ENCODE data around the gene MASP1.

Gene MASP1

DNA sequence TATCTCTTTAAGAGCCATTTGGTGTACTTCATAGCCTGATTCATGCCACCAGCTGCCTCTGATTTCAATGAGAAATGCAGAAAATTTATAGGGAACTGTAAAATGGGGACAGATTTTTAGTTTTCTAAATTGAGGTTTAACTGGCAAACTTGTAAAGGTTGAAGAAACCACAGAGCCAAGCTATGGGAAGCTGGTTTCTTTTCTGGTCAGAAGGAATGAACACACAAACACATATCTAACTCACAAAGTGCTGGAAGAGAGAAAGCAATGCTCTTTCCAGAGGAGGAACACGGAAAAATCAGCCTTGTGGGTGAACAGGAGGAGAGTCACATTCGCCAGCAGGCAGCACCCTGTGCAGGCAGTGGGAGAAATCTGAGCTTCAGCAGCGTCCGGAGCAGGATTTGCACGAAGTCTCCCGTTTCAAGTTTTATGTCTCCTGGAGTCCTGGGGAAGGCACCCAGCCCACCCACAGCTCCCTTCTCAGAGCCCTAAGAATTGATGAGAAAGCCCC is 481 bp downstream of the MASP1 start:
- no peak for TF ChIP-seq CTCF (IDR thresholded peaks at IDR 0.05; ENCODE audit: low read depth, low read length)
- DNase-seq (ENCODE audit: low read depth, low spot score): peak; percentile 53
- H3K4me3 ChIP-seq (ENCODE audit: low read depth, low read length): no peak overlapping the region

DNA sequence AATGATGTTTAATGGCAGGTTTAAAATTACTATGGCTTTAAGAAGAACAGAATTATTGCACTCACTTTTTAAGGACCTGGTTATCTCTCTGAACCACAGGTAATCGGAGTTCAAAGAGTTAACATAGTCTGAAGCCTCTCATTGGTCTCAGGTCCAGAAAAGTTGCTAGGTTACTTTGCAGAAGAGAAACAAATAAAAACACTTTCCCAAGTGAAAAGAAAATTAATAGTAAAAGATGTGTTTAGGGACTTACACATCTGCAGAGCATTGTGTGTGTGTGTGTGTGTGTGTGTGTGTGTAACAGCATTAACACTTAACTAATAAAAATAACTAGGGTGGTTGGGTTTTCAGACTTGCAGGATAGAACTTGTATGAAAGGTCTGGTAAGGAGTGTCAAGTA is 1.0 kb downstream of the MASP1 start:
- in situ Hi-C loops (cut with HindIII; ENCODE audit: low sequenced_read_pairs): no loop called here
- TF ChIP-seq CTCF (IDR thresholded peaks at IDR 0.05; ENCODE audit: low read depth, low read length): no peak
- DNase-seq (ENCODE audit: low read depth, low spot score): no peak
- H3K4me3 ChIP-seq (ENCODE audit: low read depth, low read length): no peak overlapping the region

More for the DNA sequence above, 481 bp downstream of the MASP1 start:
- in situ Hi-C loops (cut with HindIII; ENCODE audit: low sequenced_read_pairs): no loop called here

DNA sequence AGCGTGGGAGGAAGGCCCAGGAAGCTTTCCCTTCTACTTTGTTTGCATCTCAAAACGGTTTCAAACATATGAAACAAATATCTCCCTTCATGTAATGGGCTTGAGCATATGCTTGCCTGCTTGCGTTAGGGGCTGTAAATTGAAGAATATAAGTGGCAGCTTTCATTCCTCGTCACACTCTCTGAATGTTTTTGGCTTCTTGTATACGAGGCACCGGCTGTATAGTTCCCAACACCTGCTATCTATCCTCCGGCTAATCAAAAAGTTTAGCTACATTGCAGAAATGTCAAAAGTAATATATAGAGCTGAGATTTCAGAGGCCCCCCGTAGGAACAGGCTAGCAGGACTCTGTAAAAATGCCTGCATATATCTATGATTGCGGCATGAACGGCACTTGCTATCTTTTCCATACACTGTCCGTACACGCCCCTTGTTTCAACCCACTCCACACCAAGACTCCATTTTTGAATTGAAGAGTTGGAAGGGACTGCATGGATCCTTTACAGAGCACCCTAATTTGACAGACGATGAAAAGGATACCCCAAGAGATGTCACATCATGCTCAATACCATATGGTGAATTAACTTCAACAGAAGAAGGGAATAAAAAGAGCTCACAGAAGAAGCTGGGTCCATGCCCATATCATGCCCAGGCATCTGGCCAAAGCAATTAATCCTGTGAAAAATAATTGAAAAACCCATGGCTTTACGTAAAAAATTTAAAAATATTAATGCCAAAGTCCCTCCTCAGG is 2.5 kb downstream of the MASP1 start:
- no peak for TF ChIP-seq CTCF (IDR thresholded peaks at IDR 0.05; ENCODE audit: low read depth, low read length)
- in situ Hi-C loops (cut with HindIII; ENCODE audit: low sequenced_read_pairs): no loop called here
- H3K4me3 ChIP-seq (ENCODE audit: low read depth, low read length): no peak overlapping the region
- no peak for DNase-seq (ENCODE audit: low read depth, low spot score)

GRCh38 chr3:187288131-187288854 is 3.2 kb downstream of the MASP1 start:
- H3K4me3 ChIP-seq (ENCODE audit: low read depth, low read length): no peak overlapping the region
- in situ Hi-C loops (cut with HindIII; ENCODE audit: low sequenced_read_pairs): no loop called here
- DNase-seq (ENCODE audit: low read depth, low spot score): no peak
- TF ChIP-seq CTCF (IDR thresholded peaks at IDR 0.05; ENCODE audit: low read depth, low read length): no peak

DNA sequence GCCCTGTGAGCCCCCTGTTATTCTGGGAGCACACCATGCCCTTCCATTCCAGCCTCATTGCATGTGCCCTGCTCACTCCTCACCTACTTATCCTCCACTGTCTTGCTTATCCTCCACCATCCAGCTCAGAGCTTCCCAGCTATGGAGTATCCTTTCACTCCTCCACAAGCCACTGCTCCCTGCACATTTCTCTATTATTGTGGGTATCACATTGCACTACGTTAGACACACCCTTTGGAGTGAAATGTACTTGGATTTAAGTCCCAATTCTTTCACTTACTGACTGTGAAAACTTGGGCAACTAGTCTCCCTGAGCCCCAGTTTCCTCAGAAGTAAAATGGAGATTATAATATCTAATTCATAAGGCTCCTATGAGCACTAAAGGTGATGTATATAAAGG is 4.3 kb downstream of the MASP1 start:
- TF ChIP-seq CTCF (IDR thresholded peaks at IDR 0.05; ENCODE audit: low read depth, low read length): no peak
- no peak for DNase-seq (ENCODE audit: low read depth, low spot score)
- no peak overlapping the region for H3K4me3 ChIP-seq (ENCODE audit: low read depth, low read length)
- in situ Hi-C loops (cut with HindIII; ENCODE audit: low sequenced_read_pairs): no loop called here

GRCh38 chr3:187286467-187287059 is 5.0 kb downstream of the MASP1 start:
- TF ChIP-seq CTCF (IDR thresholded peaks at IDR 0.05; ENCODE audit: low read depth, low read length): no peak
- no peak overlapping the region for H3K4me3 ChIP-seq (ENCODE audit: low read depth, low read length)
- peak; percentile 50 for DNase-seq (ENCODE audit: low read depth, low spot score)
- in situ Hi-C loops (cut with HindIII; ENCODE audit: low sequenced_read_pairs): no loop called here

All from astrocyte of the spinal cord (primary cell).